GM19455 (cell line): ENCODE results near the gene TMED7.

ENCODE experiments used
- ATAC-seq: cut with Tn5 transposase; IDR thresholded peaks from one replicate; pipeline ENCODE4 v1.9.1; 2021; ENCODE audit not compliant: unreplicated experiment

The TMED7 gene

DNA sequence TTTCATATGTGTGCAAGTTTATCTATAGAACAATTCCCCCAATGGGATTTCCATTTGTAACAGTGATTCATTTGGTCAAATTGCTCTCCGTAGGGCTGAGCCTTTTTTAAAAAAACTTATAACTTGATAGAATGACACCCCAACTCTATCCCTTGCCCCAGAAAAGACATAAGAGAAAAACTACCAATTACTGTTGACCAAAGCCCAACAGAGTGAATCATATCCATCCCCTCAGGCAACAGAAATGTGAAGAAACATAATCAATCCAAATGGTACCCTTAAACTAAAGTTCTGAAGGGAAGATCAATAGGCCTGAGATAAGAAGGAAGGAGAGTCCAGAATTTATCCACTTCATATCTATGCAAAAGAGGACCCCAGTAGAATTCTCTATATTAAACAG is 41.3 kb downstream of the TMED7 start:
- no peak for ATAC-seq

DNA sequence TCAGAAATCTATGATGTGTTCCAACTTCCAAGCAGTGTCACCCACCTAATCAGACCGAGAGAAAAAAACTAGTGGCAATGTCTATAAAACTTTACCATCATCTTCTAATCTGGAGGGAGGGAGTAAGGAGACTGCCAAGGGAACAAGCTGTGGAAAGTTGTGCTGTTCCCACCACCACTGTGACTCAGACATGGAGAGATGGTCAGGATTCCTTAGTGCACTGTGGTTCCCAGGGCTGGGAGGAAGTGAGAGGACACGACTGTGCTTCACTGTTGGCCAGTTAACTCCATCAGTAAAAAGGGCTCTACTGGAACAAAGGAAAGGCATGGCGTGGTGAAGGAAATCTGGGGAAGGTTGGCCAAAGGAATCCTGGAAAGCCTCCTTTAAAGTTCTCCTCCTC is 42.4 kb downstream of the TMED7 start:
- no peak for ATAC-seq

DNA sequence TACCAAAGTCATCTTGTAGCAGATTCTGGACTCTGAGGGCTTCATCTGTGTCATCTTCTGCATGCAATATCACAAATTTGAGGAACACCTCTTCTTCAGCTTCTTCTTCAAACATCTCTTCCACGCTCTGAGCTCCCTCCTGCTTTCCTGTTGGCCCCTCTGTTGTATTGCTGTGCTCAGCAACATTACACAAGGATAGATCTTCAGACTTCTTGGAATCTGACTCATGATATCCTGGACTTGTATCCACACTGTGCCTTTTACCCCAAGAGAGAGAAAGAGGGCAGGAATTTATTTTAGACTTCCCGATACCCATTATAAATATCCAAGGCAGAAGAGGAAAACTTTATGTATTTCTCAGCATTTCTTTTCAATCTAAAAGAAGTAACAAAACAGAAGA is 44.9 kb downstream of the TMED7 start:
- ATAC-seq, result no peak

DNA sequence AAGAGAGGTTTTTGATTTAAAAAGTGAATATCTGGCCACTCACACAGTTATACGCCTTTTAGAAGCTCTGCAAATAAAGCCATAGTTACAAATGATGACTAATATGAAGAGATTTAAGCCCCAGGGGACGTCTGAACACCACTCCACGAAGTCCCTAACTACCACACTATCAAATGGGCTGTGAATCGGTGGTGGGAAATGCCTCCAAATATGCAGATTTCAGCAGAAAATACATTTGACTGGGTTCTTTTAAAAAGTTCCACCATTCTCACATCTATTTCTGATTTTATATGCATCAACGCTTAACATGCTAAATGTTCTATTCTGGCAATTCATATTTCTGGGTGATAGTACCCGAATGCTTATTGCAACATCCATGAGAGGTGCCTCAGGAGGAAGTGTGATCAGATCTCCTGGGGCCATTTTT is 46.1 kb downstream of the TMED7 start:
- peak; percentile 58 for ATAC-seq

DNA sequence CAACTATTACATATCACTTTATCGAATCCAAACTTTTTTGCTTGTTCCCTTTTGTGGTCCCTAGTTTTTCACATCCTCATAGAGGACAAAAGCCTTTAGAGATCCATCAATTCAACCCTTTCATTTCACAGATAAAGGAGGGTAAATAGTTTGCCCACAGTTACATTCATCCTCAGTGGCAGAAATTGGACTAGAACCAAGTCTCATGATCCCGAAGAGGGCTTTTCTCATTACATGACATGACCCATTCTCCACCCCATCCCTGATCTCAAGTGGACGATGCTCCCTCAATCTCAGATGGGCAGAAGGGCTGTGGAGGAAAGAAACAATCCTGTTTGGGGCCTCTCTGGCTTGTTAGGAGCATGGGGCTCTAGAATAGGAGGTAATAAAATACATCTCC is 46.6 kb downstream of the TMED7 start:
- ATAC-seq, result no peak

DNA sequence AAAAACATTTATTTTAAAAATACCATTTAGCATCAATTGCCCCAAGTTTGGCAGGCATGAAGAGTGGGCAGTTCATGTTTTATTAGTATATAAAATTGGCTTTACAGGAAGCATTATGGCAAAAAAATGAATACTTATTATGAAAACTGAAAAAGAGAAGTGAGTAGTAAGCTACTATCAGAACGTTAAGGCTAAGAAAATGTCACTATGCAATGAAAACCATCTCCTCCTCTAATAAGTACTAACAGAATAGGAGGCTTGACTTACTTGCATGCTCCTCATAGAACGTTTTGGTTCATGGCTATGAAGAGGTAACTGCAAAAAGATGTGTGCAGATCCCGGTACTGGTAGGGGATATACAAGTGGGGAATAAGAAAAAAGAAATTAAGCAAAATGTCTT is 47.2 kb downstream of the TMED7 start:
- ATAC-seq, result peak; percentile 59

DNA sequence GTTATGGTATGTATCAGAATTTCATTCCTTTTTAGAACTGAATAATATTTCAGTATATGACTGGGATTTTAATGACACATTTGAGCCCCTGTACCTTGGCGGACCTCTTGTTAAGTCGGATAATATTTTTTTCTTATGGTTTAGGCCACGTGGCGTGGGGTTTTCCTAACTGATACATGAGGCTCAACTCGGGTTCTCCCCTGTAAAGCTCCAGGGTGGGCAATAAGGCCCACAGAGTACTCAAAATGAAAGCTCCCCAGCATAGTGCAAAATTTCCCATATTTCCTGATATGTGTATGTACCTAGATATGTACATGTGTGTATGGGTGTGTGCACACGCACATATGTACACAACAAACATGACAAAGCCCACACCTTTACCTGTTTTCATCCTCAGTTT is 48.1 kb downstream of the TMED7 start:
- ATAC-seq, result no peak

DNA sequence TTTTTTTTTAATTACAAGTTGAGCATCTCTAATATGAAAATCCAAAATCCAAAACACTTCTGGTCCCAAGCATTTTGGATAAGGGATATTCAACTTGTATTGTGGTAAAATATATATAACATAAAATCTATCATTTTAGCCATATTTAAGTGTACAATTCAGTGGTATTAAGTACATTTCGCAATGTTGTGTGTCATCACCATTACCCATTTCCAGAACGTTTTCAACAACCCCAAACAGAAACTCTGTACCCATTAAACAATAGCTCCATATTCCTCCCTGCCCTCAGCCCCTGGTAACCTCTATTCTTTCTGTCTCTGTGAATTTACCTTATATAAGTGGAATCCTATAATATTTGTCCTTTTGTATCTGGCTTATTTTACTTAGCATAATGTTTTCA is 48.5 kb downstream of the TMED7 start:
- ATAC-seq, result no peak

DNA sequence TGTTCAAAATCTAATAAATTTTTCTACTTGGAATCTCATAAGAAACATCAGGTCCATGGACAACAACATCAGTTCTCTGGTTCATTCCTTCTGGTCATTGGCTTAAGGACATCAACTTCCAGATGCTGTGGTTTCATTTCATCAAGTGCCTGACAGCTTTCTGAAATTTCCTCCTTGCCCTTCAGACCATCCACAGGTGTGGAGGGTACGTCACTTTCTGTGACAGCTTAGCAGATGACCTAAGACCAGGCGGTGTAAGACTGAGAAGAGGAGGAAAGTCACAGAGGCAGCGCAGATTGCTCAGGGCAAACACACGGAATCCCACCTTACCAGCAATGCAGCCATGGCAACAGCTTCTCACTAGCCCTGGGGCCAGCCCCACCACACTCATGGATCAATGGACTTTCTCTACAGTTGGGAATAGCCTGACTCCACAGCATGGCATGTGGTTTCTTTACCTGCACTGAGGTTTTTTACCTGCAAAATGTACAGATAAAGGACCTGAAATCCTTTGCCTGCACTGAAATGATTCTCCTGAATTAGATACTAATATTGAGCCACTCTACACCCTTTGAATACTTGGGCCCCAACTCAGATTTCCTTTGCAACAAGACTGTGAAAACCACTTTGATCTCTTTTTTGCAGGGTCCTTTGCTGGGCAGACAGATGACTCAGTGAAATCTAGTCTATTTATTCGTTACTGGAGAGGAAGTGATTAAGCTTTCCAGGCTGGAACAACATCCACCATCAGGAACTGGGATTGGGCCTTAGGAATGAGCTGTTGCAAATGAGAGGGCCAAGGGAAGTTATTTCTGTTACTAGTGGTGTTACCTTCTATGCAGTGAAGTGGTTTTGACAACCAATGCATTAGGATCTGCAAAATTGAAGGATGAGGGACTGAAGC is 50.4 kb downstream of the TMED7 start:
- ATAC-seq, result no peak

DNA sequence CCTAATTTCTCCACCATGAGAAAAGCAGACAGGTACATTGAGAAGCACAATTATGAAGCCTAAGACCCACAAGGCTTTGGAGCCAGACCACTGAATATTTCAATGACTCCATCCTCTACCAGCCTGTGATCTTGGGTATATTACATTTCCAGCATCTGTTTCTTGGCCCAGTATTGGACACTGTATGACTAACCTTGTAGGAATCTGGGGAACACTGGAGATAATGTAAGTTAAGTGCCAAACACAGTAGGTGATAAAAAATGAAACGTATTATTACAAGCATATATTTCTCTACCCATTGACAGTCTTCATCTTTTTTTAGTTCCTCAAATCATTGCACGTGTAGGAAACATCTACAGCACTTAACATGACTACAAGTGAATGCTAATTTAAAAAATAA is 52.7 kb downstream of the TMED7 start:
- ATAC-seq, result no peak

DNA sequence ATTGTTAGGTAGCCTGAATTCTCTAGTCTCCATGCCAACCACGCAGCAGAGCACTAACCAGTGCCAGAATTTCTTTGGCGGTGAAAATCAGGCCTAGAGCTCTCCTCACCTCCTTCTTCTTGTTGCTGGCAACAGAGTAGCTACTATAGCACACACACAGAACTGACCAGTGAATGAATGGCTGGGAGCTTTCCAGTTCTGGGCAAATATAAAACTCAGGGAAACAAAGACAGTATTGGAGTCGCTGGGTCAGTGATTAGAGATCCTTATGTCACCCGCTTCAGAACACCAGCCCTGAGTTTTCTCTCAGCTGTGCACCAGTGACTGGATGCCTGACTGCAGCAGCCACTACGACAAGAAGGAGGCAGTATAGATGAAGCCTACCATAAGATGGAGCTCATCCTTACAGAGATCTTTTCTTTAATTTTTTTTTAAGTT is 54.4 kb downstream of the TMED7 start:
- ATAC-seq, result no peak

DNA sequence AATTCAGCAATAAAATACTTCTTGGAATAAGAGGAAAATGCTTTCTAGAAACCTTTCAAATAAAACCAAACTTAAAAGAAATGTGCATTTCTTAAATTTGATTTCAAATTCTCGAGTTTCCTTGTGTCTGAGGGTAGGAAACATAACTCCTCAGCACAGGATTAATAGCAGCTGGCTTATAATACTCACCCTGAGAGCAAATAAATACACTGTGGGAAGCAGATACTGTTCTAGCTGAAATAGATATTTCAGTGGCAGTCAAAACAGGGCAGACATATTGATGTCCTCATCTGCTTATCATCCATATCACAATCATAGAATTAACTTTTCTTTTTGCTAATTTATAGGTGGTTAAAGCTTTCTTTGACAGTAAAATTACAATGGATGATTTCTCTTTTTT is 57.2 kb downstream of the TMED7 start:
- no peak for ATAC-seq

DNA sequence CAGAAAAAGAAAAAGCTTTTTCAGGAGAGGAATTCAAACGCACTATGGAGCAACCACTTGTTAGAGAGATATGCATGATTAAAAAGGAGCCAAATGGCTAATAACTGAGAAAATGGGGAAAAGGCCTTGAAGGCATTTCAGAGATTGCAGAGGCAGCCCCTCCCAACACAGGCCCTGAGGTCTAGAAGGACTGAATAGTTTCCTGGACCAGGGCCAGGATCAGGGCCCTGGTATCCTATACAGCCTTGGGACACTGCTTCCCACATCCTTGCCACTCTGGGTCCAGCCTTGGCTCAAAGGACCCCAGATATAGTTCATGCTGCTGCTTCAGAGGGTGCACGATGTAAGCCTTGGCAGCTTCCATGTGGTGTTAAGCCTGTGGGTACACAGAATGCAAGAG is 60.6 kb downstream of the TMED7 start:
- ATAC-seq, result no peak
